HL-60/S4 treated with phorbol 12-myristate 13-acetate at 8.2 ng/mL for 4 days and 3 days (cell line): Measurements from ENCODE around the gene NDUFB7.
"Not testable (repeated sequence)": the region's sequence is repeated elsewhere in the genome, so short reads cannot be mapped to it uniquely, and the experiment has no call there.

Source experiments
- in situ Hi-C: fragments of 300-500 bp; cut with MboI; formaldehyde crosslinking; loops from 2 replicates; pipeline ENCODE4 v1.15.0; 2022; ENCODE audit warnings: low sequenced_read_pairs

Gene NDUFB7

GRCh38 chr19:14575428-14575980, 3.6 kb upstream of the NDUFB7 start:
- in situ Hi-C loops: no loop called here

DNA sequence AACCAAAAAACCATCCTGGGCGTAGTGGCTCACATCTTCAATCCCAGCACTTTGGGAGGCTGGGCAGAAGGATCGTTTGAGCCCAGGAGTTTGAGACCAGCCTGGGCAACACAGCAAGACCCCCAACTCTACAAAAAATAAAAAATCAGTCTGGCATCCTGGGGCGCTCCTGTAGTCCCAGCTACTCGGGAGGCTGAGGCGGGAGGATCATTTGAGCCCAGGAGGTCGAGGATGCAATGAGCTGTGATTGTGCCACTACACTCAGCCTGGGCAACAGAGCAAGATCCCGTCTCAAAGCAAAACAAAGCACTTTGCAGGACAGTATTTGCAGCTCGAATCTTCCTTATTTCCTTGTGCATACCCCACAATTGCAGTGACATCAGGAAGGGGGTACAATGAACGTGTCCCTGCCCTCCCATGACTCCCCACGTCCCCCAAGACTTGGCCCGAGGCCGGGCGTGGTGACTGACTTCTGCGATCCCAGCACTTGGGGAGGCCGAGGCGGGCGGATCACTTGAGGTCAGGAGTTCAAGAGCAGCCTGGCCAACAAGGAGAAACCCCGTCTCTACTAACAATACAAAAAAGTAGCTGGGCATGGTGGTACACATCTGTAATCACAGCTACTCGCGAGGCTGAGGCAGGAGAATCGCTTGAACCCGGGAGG, 870 bp downstream of the NDUFB7 start:
- in situ Hi-C loops: loop anchor here (5.0 kb wide), 1 partner anchor 116 kb away; no protein-coding TSS in a partner anchor

- in situ Hi-C loops: no loop called here
Observed at GRCh38 chr19:14567079-14567478, 4.8 kb downstream of the NDUFB7 start.

DNA sequence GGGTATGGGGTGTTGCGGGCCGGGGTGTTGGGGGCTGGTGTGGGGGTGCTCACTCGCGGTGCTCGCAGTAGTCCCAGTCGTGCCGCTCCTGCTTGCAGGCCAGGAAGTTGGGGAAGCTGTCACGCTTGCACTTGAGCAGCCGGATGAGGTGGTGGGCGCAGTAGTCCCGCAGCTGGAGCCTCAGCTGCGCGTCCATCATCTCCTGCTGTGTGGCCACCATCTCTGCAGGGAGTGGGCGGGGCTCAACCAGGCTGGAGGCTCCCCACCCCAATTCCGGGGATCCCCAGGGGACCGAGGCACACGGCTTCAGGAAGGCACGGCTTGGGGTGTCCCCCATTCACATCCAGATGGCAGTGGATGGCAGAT, 5.2 kb downstream of the NDUFB7 start:
- in situ Hi-C loops: no loop called here

GRCh38 chr19:14565765-14566711, 5.8 kb downstream of the NDUFB7 start:
- in situ Hi-C loops: no loop called here

DNA sequence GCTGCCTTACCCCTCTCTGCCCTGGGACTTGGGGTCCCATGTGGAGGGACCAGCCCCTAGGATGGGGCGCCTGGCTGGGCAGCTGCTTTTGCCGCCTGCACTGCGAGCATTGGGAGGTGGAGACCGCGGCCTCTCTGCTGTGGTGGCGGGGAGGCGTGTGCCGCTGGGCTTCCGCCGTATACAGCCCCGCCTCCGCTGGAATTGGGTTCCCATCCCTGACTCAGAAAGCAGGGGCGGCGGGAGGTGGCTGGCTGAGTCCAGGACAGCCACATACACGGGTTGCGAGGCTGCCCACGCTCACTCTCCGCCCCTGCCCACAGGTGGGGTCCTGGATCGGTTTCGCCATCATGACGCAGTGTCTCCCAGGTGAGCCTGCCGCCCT, 6.6 kb downstream of the NDUFB7 start:
- in situ Hi-C loops: no loop called here

GRCh38 chr19:14564652-14565297, 7.1 kb downstream of the NDUFB7 start:
- in situ Hi-C loops: not testable (repeated sequence)

- in situ Hi-C loops: no loop called here
Observed at GRCh38 chr19:14563989-14564651, 7.7 kb downstream of the NDUFB7 start.

GRCh38 chr19:14563590-14563926, 8.3 kb downstream of the NDUFB7 start:
- in situ Hi-C loops: no loop called here

GRCh38 chr19:14562660-14563589, 8.9 kb downstream of the NDUFB7 start:
- in situ Hi-C loops: no loop called here

GRCh38 chr19:14561847-14562351, 10.0 kb downstream of the NDUFB7 start:
- in situ Hi-C loops: no loop called here

DNA sequence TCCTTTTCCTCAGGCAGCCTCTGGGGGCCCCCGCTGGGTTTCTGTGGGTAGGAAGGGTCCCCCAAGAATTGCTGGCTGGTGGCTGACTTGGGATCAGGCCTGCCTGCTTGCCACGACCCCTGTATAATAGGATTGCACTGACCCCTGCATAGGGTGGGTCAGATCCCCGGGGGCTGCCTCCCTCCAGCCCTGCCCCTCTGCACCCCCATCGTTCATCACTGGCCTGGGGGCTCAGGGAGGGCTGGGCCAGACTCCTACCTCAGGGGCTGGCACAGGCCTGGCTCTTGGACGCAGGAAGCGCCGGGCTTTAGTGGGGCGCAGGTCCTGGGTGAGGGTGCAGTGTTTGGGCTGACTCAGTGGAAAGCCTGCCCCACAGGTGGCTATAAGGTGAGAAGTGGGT, 10.6 kb downstream of the NDUFB7 start:
- in situ Hi-C loops: no loop called here

- in situ Hi-C loops: no loop called here
Observed at GRCh38 chr19:14560776-14561108, 11.1 kb downstream of the NDUFB7 start.

GRCh38 chr19:14559916-14560775, 11.7 kb downstream of the NDUFB7 start:
- in situ Hi-C loops: no loop called here

- in situ Hi-C loops: no loop called here
Observed at GRCh38 chr19:14558370-14559066, 13.3 kb downstream of the NDUFB7 start.

DNA sequence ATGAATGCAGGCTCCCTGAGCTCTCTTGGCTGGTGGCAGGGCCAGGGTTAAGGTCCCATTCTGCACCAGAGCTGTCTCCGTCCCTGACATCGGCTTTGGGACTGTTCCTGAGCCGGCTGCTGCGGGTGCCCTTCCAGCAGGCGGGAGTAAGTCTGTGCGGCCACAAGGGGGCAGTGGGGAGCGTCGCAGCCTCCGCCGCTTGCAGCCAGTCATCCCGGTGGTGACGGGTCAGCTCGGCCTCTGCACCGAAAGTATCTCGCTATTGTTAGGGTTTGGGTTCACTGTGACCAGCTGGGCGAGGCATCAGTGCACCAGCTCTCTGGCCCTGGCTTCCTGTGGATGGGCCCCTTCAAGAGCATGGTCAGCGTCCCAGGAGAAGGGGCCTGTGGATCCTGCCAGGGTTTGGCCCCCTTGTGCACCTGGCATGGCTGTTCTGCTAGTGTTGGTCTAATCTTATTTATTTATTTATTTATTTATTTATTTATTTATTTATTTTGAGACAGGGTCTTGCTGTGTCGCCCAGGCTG, 15.1 kb downstream of the NDUFB7 start:
- in situ Hi-C loops: no loop called here

GRCh38 chr19:14555918-14556661, 15.8 kb downstream of the NDUFB7 start:
- in situ Hi-C loops: no loop called here
